ENCODE measurements around the gene CCT3.

The CCT3 gene

DNA sequence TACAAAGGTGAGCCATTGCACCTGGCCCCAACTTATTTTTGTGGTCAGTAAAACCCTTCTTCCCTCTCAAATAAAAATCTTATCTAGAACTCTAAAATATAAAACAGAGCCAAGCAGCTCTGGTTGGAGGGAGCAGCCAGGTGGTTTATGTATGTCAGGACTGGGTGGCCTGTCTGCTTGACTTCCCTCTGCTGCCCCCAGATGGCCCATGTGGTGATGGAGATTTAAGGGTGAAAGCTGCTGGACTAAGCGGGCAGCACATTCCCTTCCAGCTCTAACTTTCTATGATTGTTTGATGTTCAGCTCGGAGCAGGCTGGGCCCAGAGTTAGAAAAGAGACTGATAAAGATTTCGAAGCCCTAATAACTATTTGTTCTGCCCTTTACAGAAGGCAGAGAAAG is 78.3 kb downstream of the CCT3 start:
- TF ChIP-seq, protein P1, sequence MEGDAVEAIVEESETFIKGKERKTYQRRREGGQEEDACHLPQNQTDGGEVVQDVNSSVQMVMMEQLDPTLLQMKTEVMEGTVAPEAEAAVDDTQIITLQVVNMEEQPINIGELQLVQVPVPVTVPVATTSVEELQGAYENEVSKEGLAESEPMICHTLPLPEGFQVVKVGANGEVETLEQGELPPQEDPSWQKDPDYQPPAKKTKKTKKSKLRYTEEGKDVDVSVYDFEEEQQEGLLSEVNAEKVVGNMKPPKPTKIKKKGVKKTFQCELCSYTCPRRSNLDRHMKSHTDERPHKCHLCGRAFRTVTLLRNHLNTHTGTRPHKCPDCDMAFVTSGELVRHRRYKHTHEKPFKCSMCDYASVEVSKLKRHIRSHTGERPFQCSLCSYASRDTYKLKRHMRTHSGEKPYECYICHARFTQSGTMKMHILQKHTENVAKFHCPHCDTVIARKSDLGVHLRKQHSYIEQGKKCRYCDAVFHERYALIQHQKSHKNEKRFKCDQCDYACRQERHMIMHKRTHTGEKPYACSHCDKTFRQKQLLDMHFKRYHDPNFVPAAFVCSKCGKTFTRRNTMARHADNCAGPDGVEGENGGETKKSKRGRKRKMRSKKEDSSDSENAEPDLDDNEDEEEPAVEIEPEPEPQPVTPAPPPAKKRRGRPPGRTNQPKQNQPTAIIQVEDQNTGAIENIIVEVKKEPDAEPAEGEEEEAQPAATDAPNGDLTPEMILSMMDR (IDR thresholded peaks at IDR 0.05; ENCODE audit: low read depth, low read length), result no peak

More for the DNA sequence above, 78.3 kb downstream of the CCT3 start:
- DNase-seq (ENCODE audit: extremely low read depth, low read depth), result no peak
